ENCODE data around the gene PARD3.

PARD3 gene

GRCh38 chr10:34139559-34139958, 675.5 kb downstream of the PARD3 start:
- DNase-seq = no peak

GRCh38 chr10:34137955-34138354, 677.1 kb downstream of the PARD3 start:
- no peak for DNase-seq

- DNase-seq = no peak
Measured at GRCh38 chr10:34137201-34137600, 677.9 kb downstream of the PARD3 start.

- no peak for DNase-seq
Measured at GRCh38 chr10:34135515-34135914, 679.6 kb downstream of the PARD3 start.

- DNase-seq = no peak
Measured at GRCh38 chr10:34134602-34135001, 680.5 kb downstream of the PARD3 start.

- DNase-seq = no peak
Measured at GRCh38 chr10:34133406-34133805, 681.7 kb downstream of the PARD3 start.

- no peak for DNase-seq
Measured at GRCh38 chr10:34131152-34131551, 683.9 kb downstream of the PARD3 start.

GRCh38 chr10:34127676-34128075, 687.4 kb downstream of the PARD3 start:
- DNase-seq = no peak

GRCh38 chr10:34126371-34127151, 688.5 kb downstream of the PARD3 start:
- no peak for DNase-seq

GRCh38 chr10:34125702-34126101, 689.4 kb downstream of the PARD3 start:
- DNase-seq = no peak

- DNase-seq = no peak
Measured at GRCh38 chr10:34124522-34125035, 690.5 kb downstream of the PARD3 start.

- DNase-seq = no peak
Measured at GRCh38 chr10:34121781-34122622, 693.1 kb downstream of the PARD3 start.

GRCh38 chr10:34121125-34121753, 693.9 kb downstream of the PARD3 start:
- DNase-seq = no peak

- no peak for DNase-seq
Measured at GRCh38 chr10:34119456-34119855, 695.6 kb downstream of the PARD3 start.

GRCh38 chr10:34116681-34117271, 698.3 kb downstream of the PARD3 start:
- no peak for DNase-seq

- no peak for DNase-seq
Measured at GRCh38 chr10:34116220-34116641, 698.9 kb downstream of the PARD3 start.

GRCh38 chr10:34114914-34115313, 700.2 kb downstream of the PARD3 start:
- DNase-seq = no peak

GRCh38 chr10:34113504-34114225, 701.4 kb downstream of the PARD3 start:
- DNase-seq = no peak

GRCh38 chr10:34112171-34112782, 702.8 kb downstream of the PARD3 start:
- DNase-seq = no peak

GRCh38 chr10:34111179-34111578, 703.9 kb downstream of the PARD3 start:
- DNase-seq = no peak

GRCh38 chr10:34109952-34110702, 705.0 kb downstream of the PARD3 start:
- DNase-seq = no peak

Data from NCI-H526 treated with DMSO at 0.1 percent for 48 hours (cell line).